Upper lobe of left lung (tissue), 6 donors: ENCODE measurements around the gene TUT7. TPM values are rescaled to one million over a fixed set of nuclear protein-coding genes. Genes with fewer than 3 reads are reported as not detected.
A peak's percentile ranks its signal among the peaks of the same experiment; 100 is the strongest.

Source experiments
- ATAC-seq, 2 donors: fragments of 200-7000 bp; cut with Tn5 transposase; one replicate each; pipeline ENCODE4 v1.9.1; 2022; ENCODE audit warnings: mild to moderate bottlenecking in 2 of 2, moderate library complexity in 2 of 2; ENCODE audit not compliant: low FRiP score in 2 of 2
- DNase-seq, 2 donors: peaks; one replicate each; pipeline ENCODE4 v3.0.0-alpha.2; 2019 to 2020
- H3K27ac ChIP-seq, 4 donors: fragments of 200-600 bp; sonication (generic); one replicate each; pipeline ENCODE4 v1.5.1; 2016 to 2019
- H3K27me3 ChIP-seq, 4 donors: fragments of 200-600 bp; sonication (generic); one replicate each; pipeline ENCODE4 v1.5.1; 2017 to 2019
- H3K36me3 ChIP-seq, 4 donors: fragments of 200-600 bp; sonication (generic); one replicate each; pipeline ENCODE4 v1.5.1; 2016 to 2019
- H3K4me1 ChIP-seq, 4 donors: fragments of 200-600 bp; sonication (generic); one replicate each; pipeline ENCODE4 v1.5.1; 2018 to 2019
- H3K4me3 ChIP-seq, 4 donors: fragments of 200-600 bp; sonication (generic); one replicate each; pipeline ENCODE4 v1.5.1; 2017 to 2019; ENCODE audit warnings: mild to moderate bottlenecking in 2 of 4, moderate library complexity in 1 of 4
- H3K9me3 ChIP-seq, 4 donors: fragments of 200-600 bp; sonication (generic); one replicate each; pipeline ENCODE4 v1.5.1; 2018 to 2019
- CTCF ChIP-seq, 6 experiments: fragments of 450-650 bp in 4 of 6; fragments of 200-600 bp in 2 of 6; sonication (generic) in 2 of 6; IDR thresholded peaks; one replicate each; pipeline ENCODE4 v1.5.1; 2016 to 2019; ENCODE audit warnings: antibody characterized with exemption in 6 of 6
- EP300 ChIP-seq, 4 donors: sonication (generic); formaldehyde crosslinking; IDR thresholded peaks; one replicate each; pipeline ENCODE4 v1.5.1; 2017; ENCODE audit warnings: antibody characterized with exemption in 4 of 4, control low read depth in 2 of 4
- POLR2A ChIP-seq, 4 donors: fragments of 450-650 bp; IDR thresholded peaks; one replicate each; pipeline ENCODE4 v1.5.1; 2016 to 2017; ENCODE audit warnings: antibody characterized with exemption in 4 of 4, mild to moderate bottlenecking in 2 of 4
- POLR2AphosphoS5 ChIP-seq, 2 donors: sonication (generic); formaldehyde crosslinking; IDR thresholded peaks; one replicate each; pipeline ENCODE4 v1.5.1; 2017; ENCODE audit warnings: antibody characterized with exemption in 2 of 2
- WGBS, 2 donors: methylation state at CpG; one replicate each; pipeline ENCODE4 v1.1.5; 2017 to 2018; 5-methylcytosine and 5-hydroxymethylcytosine counted together
- total RNA-seq, 6 donors: library from RNA; depleted of rRNA in 4 of 6; stranded (reverse); fragments of >200 nt in 4 of 6; gene quantifications; one replicate each; pipeline versions ENCODE4 v1.1.0 to v1.2.1, GENCODE V29; 2016 to 2021
- donor health status: DM: no; HTN: no; CAD: no; lungs with moderate emphysema.
- donor health status: DM: no; HTN: yes; CAD: no; lungs with severe emphysema.

The TUT7 gene
- total RNA-seq, 6 donors from 2014 or later: 28.6 to 159 (median 47.3) TPM

GRCh38 chr9:86337469-86338108, 16.6 kb downstream of the TUT7 start:
- peak overlapping the region in 1 of 4 donors; percentile 0 for H3K4me3 ChIP-seq
- peak in 1 of 2 donors; percentile 32 for ATAC-seq
- H3K9me3 ChIP-seq: no peaks in the 10 kb centered on the region
- H3K36me3 ChIP-seq: peaks cover 26 to 100% (median 69%) of the 10 kb centered on the region in 4 donors
- no peaks in the 10 kb centered on the region for H3K27me3 ChIP-seq
- 63 to 70% methylated on average over 9 of the region's 9 CpGs for WGBS, 2 donors
- no peak for DNase-seq
- H3K4me1 ChIP-seq: no peaks in the 10 kb centered on the region
- H3K27ac ChIP-seq: peak overlapping the region in 1 of 4 donors; percentile 35
- TF ChIP-seq POLR2A (IDR thresholded peaks at IDR 0.05): no peak
- no peak for TF ChIP-seq EP300 (IDR thresholded peaks at IDR 0.05)
- TF ChIP-seq CTCF (IDR thresholded peaks at IDR 0.05): no peak
- TF ChIP-seq POLR2AphosphoS5 (IDR thresholded peaks at IDR 0.05): no peak

DNA sequence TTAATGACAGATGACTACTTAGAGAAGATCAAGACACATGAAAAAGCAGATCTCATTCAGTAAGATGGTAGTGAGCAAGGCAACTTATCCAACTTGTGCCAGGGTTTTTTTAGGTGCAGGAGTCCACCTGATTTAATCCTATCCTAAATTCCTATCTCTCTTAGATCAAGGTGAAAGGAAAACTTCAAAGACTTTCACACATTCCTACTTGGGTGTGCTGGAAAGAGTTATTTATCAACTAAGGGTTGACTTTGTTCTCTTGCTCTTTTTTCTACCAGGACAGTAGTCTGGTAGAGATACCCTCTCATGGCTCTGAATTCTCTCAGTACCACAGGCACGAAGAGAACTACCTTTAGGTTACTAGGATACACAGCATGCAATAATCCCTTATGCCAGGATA, 18.2 kb downstream of the TUT7 start:
- no peak for DNase-seq
- 85 to 95% methylated on average over 1 of the region's 1 CpG for WGBS, 2 donors
- Histone ChIP-seq H3K27ac (no peak overlapping the region), H3K4me3 (no peak overlapping the region), H3K36me3 (peaks cover 18 to 97% (median 55%) of the 10 kb centered on the region in 4 donors), H3K9me3 (no peaks in the 10 kb centered on the region), H3K27me3 (no peaks in the 10 kb centered on the region), H3K4me1 (no peaks in the 10 kb centered on the region)
- ATAC-seq: no peak
- TF ChIP-seq POLR2AphosphoS5 (IDR thresholded peaks at IDR 0.05): no peak

DNA sequence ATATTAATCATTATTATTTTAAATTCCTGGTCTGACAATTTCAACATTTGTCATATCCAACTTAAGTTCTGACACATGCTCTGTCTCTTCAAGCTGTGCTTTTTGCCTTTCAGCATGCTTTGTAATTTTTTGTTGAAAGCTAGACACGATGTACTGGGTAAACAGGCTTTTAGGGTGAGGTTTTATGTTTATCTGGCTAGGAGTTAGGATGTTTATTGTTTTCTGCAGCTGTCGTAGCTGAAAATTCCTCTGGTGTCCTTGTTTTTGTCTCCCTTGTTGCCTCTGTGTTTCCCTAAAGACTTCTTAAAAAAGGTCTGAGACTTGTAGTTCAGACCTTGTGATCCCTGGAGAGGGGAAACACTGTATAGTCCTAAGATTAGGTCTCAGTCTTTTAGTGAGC, 20.6 kb downstream of the TUT7 start:
- no peaks in the 10 kb centered on the region for H3K4me1 ChIP-seq
- H3K4me3 ChIP-seq: no peak overlapping the region
- no peaks in the 10 kb centered on the region for H3K9me3 ChIP-seq
- no peak overlapping the region for H3K27ac ChIP-seq
- DNase-seq (no peak), ATAC-seq (no peak)
- peaks cover 18 to 92% (median 53%) of the 10 kb centered on the region in 4 donors for H3K36me3 ChIP-seq
- no peaks in the 10 kb centered on the region for H3K27me3 ChIP-seq
- TF ChIP-seq POLR2AphosphoS5 (IDR thresholded peaks at IDR 0.05) (no peak), EP300 (IDR thresholded peaks at IDR 0.05) (no peak), POLR2A (IDR thresholded peaks at IDR 0.05) (no peak)
- 74 to 86% methylated on average over 2 of the region's 2 CpGs for WGBS, 2 donors

DNA sequence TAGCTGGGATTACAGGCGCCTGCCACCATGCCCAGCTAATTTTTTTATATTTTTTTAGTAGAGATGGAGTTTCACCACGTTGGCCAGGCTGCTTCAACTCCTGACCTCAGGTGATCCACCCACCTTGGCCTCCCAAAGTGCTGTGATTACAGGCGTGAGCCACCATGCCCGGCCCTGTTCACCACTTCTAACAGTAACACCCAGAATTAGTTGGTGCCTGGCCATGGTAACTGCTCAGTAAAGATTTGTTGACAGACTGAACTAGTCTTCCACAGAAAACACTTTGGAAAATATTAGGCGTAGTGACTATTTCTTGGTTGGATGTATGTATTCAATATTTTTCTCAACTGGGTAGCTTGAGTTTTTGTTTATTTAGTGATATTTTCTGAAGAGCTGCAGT, 24.0 kb downstream of the TUT7 start:
- H3K27me3 ChIP-seq: no peaks in the 10 kb centered on the region
- no peak overlapping the region for H3K27ac ChIP-seq
- ATAC-seq (no peak), DNase-seq (no peak)
- H3K4me3 ChIP-seq: no peak overlapping the region
- WGBS, 2 donors: 90 to 91% methylated on average over 5 of the region's 5 CpGs
- H3K36me3 ChIP-seq: peaks cover 21 to 92% (median 57%) of the 10 kb centered on the region in 4 donors
- no peak for TF ChIP-seq CTCF (IDR thresholded peaks at IDR 0.05)
- no peak for TF ChIP-seq EP300 (IDR thresholded peaks at IDR 0.05)
- no peak for TF ChIP-seq POLR2A (IDR thresholded peaks at IDR 0.05)
- no peak for TF ChIP-seq POLR2AphosphoS5 (IDR thresholded peaks at IDR 0.05)
- no peaks in the 10 kb centered on the region for H3K4me1 ChIP-seq
- H3K9me3 ChIP-seq: no peaks in the 10 kb centered on the region

DNA sequence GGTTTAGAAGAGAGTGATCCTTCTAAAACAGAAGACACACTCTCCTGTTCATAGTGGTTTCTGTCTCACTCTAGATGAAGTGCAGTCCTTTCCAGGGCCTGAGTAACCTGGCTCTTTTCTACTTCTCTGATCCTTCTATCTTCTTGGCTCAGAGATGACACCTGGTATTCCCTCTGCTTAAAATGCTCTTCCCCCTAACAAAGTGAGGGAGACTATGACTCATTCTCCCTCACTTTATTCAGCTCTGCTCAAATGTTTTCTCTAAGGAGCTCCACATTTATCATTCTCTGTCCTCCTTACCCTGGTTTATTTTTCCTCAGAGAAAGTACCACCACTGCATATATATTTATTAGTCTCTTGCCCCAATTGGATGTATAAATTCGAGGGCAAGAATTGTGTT, 24.6 kb downstream of the TUT7 start:
- WGBS, 2 donors: 94 to 100% methylated on average over 1 of the region's 1 CpG
- DNase-seq (no peak), ATAC-seq (no peak)
- no peaks in the 10 kb centered on the region for H3K27me3 ChIP-seq
- H3K4me3 ChIP-seq: no peak overlapping the region
- H3K27ac ChIP-seq: no peak overlapping the region
- no peaks in the 10 kb centered on the region for H3K4me1 ChIP-seq
- no peaks in the 10 kb centered on the region for H3K9me3 ChIP-seq
- TF ChIP-seq POLR2AphosphoS5 (IDR thresholded peaks at IDR 0.05) (no peak), POLR2A (IDR thresholded peaks at IDR 0.05) (no peak), EP300 (IDR thresholded peaks at IDR 0.05) (no peak), CTCF (IDR thresholded peaks at IDR 0.05) (no peak)
- peaks cover 24 to 92% (median 57%) of the 10 kb centered on the region in 4 donors for H3K36me3 ChIP-seq

DNA sequence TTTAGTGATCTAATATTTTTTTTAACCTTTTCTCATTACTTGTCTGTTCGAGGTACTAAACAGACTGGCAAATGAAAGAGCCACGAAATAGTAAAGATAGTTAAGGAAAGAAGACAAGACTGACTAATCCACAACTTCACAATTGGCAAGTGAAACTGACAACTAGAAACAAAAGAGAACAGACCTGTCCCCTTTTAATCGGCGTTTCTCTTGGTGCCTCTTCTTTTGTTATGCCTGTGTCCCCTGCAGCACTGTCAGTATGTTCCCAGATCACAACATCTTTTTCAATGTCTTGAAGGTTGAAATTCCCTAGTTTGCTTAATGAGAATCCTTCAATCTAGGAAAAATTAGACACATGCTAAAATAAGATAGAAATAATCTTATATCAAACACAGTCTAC, 26.1 kb downstream of the TUT7 start:
- Histone ChIP-seq H3K9me3 (no peaks in the 10 kb centered on the region), H3K4me1 (no peaks in the 10 kb centered on the region), H3K27ac (no peak overlapping the region), H3K36me3 (peaks cover 34 to 92% (median 56%) of the 10 kb centered on the region in 4 donors), H3K4me3 (no peak overlapping the region), H3K27me3 (no peaks in the 10 kb centered on the region)
- DNase-seq (no peak), ATAC-seq (no peak)
- TF ChIP-seq EP300 (IDR thresholded peaks at IDR 0.05): no peak
- TF ChIP-seq POLR2AphosphoS5 (IDR thresholded peaks at IDR 0.05): no peak
- TF ChIP-seq POLR2A (IDR thresholded peaks at IDR 0.05): no peak
- no peak for TF ChIP-seq CTCF (IDR thresholded peaks at IDR 0.05)
- WGBS, 2 donors: 75 to 80% methylated on average over 4 of the region's 4 CpGs
